H1 (cell line): ENCODE results near the gene KBTBD12. TPM values are rescaled to one million over a fixed set of nuclear protein-coding genes. Genes with fewer than 3 reads are reported as not detected.

Experiments used
- RAD21 ChIP-seq, 2 experiments: IDR thresholded peaks in 1 of 2; conservative IDR thresholded peaks in 1 of 2; 2 replicates each; pipeline ENCODE4 v1.6.1; 2011; ENCODE audit warnings: low read depth in 2 of 2, low read length in 2 of 2, improper control_type of control experiment in 1 of 2, inconsistent platforms in 1 of 2, mild to moderate bottlenecking in 1 of 2, moderate library complexity in 1 of 2
- polyA plus RNA-seq, 7 experiments: library from polyadenylated mRNA; depleted of rRNA in 3 of 7; stranded (reverse) in 5 of 7; unstranded in 2 of 7; fragments of >200 nt in 5 of 7; fragments of 200-250 nt in 2 of 7; gene quantifications; 1 replicate in 5 of 7; 2 replicates in 1 of 7; 4 replicates in 1 of 7; pipeline versions ENCODE4 v1.2.1 to v1.2.3, GENCODE V29; 2011 to 2013; ENCODE audit warnings: missing spikeins in 2 of 7, mixed read lengths in 2 of 7
- total RNA-seq: library from RNA; stranded (reverse); fragmentation: NEBNext Ultra II Directional; extraction: Animal tissue kit (Norgen Biotek cat#: 25700); gene quantifications from 2 replicates; pipeline ENCODE4 v1.2.1, GENCODE V29; 2021

Gene KBTBD12
- total and polyA plus RNA-seq, 2 of the 8 experiments (the other 6 are each of a cell fraction or from before 2014, with no cell fraction given): 0.33 to 0.63 TPM

DNA sequence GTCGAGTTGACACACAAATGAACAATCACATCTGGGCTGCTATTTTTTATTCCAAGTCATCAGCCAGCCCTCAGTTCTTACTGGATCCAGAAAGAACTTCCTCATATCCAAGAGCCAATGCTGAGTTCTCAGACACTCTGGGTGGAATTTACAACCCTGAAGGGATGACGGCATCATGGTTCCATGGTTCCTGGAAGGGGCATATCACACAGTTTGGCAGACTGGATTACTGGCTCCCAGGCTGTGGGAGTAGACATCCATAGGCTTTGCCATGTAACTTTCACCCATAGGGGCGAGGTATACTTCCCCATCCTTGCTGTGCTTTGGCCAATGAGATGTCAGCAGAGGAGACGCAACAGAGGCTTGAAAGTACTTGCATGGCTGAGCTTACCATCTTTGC, 26.9 kb upstream of the KBTBD12 start (continued):
- no peak for TF ChIP-seq RAD21 (IDR thresholded peaks at IDR 0.05 in 1 of 2, conservative IDR thresholded peaks at IDR 0.05 in 1 of 2; ENCODE audit: low read depth in 2 of 2, low read length in 2 of 2)
